Cardiac fibroblast (primary cell): ENCODE measurements around the gene CDK10.

Experiments
- DNase-seq, 2 donors: peaks; one replicate each; pipeline versions ENCODE4 v3.0.0 to v3.0.0-alpha.2; 2010; ENCODE audit warnings: low read depth in 2 of 2
- H3K4me3 ChIP-seq, 2 donors: replicated peaks in 1 of 2; 1 replicate in 1 of 2; 2 replicates in 1 of 2; pipeline ENCODE4 v1.5.1; 2011; ENCODE audit warnings: low read depth in 2 of 2, low read length in 2 of 2, mild to moderate bottlenecking in 2 of 2, moderate library complexity in 1 of 2
- TF ChIP-seq, protein P1 (sequence below): IDR thresholded peaks from one replicate; pipeline ENCODE4 v1.5.1; 2011; ENCODE audit warnings: low read depth, mild to moderate bottlenecking, low read length, inconsistent platforms

The CDK10 gene

DNA sequence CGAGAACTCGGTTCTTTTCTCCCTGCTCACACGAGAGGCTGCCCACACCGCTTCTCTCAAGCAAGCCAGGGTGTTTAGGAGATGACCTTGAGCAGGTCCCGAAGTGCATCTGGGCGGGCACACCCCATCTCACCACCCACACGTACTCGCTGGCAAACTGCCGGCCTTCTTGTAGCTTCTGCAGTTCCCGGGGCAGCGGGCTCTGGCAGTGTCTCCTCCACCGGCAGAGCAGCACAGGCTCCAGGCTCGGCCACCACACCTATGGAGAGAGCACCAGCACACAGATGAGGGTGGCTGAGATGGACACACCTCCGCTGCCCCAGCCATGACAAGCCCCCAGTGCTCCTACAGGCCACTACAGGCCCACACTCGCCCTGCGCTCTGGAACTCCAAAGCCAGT lies 58.3 kb downstream of the CDK10 start:
- TF ChIP-seq, protein P1, sequence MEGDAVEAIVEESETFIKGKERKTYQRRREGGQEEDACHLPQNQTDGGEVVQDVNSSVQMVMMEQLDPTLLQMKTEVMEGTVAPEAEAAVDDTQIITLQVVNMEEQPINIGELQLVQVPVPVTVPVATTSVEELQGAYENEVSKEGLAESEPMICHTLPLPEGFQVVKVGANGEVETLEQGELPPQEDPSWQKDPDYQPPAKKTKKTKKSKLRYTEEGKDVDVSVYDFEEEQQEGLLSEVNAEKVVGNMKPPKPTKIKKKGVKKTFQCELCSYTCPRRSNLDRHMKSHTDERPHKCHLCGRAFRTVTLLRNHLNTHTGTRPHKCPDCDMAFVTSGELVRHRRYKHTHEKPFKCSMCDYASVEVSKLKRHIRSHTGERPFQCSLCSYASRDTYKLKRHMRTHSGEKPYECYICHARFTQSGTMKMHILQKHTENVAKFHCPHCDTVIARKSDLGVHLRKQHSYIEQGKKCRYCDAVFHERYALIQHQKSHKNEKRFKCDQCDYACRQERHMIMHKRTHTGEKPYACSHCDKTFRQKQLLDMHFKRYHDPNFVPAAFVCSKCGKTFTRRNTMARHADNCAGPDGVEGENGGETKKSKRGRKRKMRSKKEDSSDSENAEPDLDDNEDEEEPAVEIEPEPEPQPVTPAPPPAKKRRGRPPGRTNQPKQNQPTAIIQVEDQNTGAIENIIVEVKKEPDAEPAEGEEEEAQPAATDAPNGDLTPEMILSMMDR = no peak
- H3K4me3 ChIP-seq = no peak overlapping the region
- no peak for DNase-seq
